ENCODE measurements around the gene ASB8.

Gene ASB8

DNA sequence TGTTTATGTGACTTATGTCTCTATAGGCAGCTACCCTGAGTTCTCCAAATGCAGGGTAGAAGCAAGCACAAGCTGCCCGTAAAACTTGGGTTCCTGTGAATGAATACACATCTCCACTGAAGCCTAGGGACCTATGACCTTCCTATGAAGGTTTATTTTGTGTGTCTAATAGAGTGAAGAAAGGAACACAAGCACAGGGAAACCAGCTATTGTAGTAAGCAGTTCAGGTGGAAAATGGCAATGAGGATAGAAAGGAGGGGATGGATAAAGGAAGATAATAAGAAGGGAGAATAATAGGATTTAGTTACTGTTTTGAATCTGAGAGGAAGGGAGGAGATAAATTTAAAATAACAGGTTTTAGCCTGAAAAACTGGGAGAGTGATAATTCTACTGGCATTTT, 35.8 kb downstream of the ASB8 start:
- Histone ChIP-seq H3K36me3 (ENCODE audit: low read length) (no peaks in the 10 kb centered on the region; the same call in 1 of the 2 replicates), H3K27me3 (ENCODE audit: low read length) (no peaks in the 10 kb centered on the region), H3K9me2 (replicated peaks; ENCODE audit: insufficient read depth, low read length) (no peaks in the 10 kb centered on the region), H3K27ac (ENCODE audit: low read depth, low read length) (no peak overlapping the region), H3F3A (ENCODE audit: insufficient read depth) (peaks cover 5% of the 10 kb centered on the region), H3K4me3 (ENCODE audit: insufficient read depth, low read length, poor library complexity, severe bottlenecking) (no peak overlapping the region), H3K79me2 (ENCODE audit: insufficient read depth, low read length) (peaks cover 21% of the 10 kb centered on the region), H3K9me3 (ENCODE audit: insufficient read depth, low read length) (no peaks in the 10 kb centered on the region), H3K9ac (ENCODE audit: low read length) (no peak overlapping the region), H4K20me1 (ENCODE audit: low read depth, low read length) (no peaks in the 10 kb centered on the region), H2AFZ (ENCODE audit: low read depth, low read length, severe bottlenecking) (no peak overlapping the region), H3K4me2 (ENCODE audit: low read depth, low read length, poor library complexity, severe bottlenecking) (no peak overlapping the region)
- TF ChIP-seq, protein P1, sequence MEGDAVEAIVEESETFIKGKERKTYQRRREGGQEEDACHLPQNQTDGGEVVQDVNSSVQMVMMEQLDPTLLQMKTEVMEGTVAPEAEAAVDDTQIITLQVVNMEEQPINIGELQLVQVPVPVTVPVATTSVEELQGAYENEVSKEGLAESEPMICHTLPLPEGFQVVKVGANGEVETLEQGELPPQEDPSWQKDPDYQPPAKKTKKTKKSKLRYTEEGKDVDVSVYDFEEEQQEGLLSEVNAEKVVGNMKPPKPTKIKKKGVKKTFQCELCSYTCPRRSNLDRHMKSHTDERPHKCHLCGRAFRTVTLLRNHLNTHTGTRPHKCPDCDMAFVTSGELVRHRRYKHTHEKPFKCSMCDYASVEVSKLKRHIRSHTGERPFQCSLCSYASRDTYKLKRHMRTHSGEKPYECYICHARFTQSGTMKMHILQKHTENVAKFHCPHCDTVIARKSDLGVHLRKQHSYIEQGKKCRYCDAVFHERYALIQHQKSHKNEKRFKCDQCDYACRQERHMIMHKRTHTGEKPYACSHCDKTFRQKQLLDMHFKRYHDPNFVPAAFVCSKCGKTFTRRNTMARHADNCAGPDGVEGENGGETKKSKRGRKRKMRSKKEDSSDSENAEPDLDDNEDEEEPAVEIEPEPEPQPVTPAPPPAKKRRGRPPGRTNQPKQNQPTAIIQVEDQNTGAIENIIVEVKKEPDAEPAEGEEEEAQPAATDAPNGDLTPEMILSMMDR (IDR thresholded peaks at IDR 0.05; ENCODE audit: insufficient read depth, low read length, poor library complexity, severe bottlenecking), result no peak
- no peak for TF ChIP-seq EZH2phosphoT487 (conservative IDR thresholded peaks at IDR 0.05; ENCODE audit: low read length)

DNA sequence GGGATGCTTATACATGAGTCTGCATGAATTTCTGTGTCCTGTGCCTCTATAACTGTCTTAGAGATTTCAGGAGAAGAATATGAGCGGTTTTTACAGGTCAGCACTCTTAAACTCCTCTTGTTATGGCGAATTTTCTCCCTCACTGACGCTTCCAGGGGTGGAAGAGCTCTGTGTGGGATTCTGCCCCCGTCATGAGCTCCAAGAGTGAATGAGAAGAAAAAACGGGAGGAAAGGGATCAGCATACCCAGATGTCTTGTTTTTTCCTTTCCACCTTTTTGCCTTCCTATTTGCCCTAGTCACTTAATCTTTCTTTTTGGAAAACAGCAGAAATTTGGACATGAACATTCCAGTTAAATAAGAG, 37.5 kb downstream of the ASB8 start:
- H3K9ac ChIP-seq (ENCODE audit: low read length), result peak overlapping the region; percentile 71
- TF ChIP-seq, protein P1 (IDR thresholded peaks at IDR 0.05; ENCODE audit: insufficient read depth, low read length, poor library complexity, severe bottlenecking), result no peak
- H3K4me2 ChIP-seq (ENCODE audit: low read depth, low read length, poor library complexity, severe bottlenecking), result peak overlapping the region; percentile 92
- peaks cover 5% of the 10 kb centered on the region for H3F3A ChIP-seq (ENCODE audit: insufficient read depth)
- no peaks in the 10 kb centered on the region for H3K27me3 ChIP-seq (ENCODE audit: low read length)
- no peaks in the 10 kb centered on the region for H3K9me2 ChIP-seq (replicated peaks; ENCODE audit: insufficient read depth, low read length)
- no peaks in the 10 kb centered on the region for H4K20me1 ChIP-seq (ENCODE audit: low read depth, low read length)
- H3K79me2 ChIP-seq (ENCODE audit: insufficient read depth, low read length), result peaks cover 21% of the 10 kb centered on the region
- peak overlapping the region; percentile 91 for H2AFZ ChIP-seq (ENCODE audit: low read depth, low read length, severe bottlenecking)
- no peaks in the 10 kb centered on the region; the same call in 1 of the 2 replicates for H3K36me3 ChIP-seq (ENCODE audit: low read length)
- H3K9me3 ChIP-seq (ENCODE audit: insufficient read depth, low read length), result no peaks in the 10 kb centered on the region
- H3K4me3 ChIP-seq (ENCODE audit: insufficient read depth, low read length, poor library complexity, severe bottlenecking), result peak overlapping the region; percentile 85
- 0 out of 2 replicates have a peak overlapping the region, but pooled peaks have one; percentile 2 for H3K27ac ChIP-seq (ENCODE audit: low read depth, low read length)

DNA sequence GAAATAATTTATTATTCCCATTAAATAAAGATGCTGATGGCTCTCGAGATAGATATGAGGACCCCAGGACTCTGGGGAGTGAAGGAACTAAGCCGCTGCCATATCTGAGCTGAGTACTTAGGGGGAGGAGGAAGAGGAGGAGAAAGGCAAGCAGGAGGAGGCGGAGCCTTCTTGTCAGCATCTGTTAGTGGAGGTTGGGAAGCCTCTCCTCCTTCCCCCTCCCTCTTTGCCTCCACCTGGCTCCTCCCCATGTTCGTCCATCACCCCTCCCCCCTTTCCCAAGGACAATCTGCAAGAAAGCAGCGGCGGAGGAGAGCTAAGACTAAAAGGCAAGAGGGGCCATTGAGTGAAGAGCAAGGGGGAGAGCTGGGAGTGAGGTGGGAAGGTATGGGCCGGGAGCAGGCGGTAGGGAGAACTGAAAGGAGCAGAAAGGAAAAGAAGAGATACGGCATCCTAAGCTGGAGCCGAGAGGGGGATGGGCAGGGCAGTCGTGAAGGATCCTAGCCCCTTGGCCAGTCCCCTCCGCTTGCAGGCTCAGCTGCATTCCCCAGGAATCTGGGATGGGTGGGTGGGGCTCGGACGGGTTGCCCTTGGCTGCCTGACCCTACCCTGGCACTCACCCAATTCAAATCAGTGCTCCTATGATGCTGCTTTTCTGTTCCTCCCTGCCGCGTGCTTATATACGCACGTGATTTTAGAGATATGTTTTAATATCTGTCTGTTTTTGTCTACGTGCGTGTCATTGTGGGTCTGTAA, 38.1 kb downstream of the ASB8 start, which contains the start of gene PFKM:
PFKM (plus strand) TSS at position 287 of the 756 bp plus-strand sequence. CDS start 3,411 bp downstream, outside the sequence.
- Histone ChIP-seq H3K4me2 (ENCODE audit: low read depth, low read length, poor library complexity, severe bottlenecking) (peak within 1 kb of the TSS; percentile 92), H3K36me3 (ENCODE audit: low read length) (no peaks in the 10 kb centered on the region; the same call in 1 of the 2 replicates), H3K79me2 (ENCODE audit: insufficient read depth, low read length) (peaks cover 21% of the 10 kb centered on the region), H4K20me1 (ENCODE audit: low read depth, low read length) (no peaks in the 10 kb centered on the region), H3F3A (ENCODE audit: insufficient read depth) (peaks cover 5% of the 10 kb centered on the region), H3K27me3 (ENCODE audit: low read length) (no peaks in the 10 kb centered on the region), H3K9me2 (replicated peaks; ENCODE audit: insufficient read depth, low read length) (no peaks in the 10 kb centered on the region), H3K27ac (ENCODE audit: low read depth, low read length) (peak within 1 kb of the TSS; percentile 2; the same call in 1 of the 2 replicates), H3K4me3 (ENCODE audit: insufficient read depth, low read length, poor library complexity, severe bottlenecking) (peak within 1 kb of the TSS; percentile 85), H3K9ac (ENCODE audit: low read length) (peak within 1 kb of the TSS; percentile 71), H2AFZ (ENCODE audit: low read depth, low read length, severe bottlenecking) (peak within 1 kb of the TSS; percentile 91), H3K9me3 (ENCODE audit: insufficient read depth, low read length) (no peaks in the 10 kb centered on the region)
- no peak for TF ChIP-seq EZH2phosphoT487 (conservative IDR thresholded peaks at IDR 0.05; ENCODE audit: low read length)
- TF ChIP-seq, protein P1 (IDR thresholded peaks at IDR 0.05; ENCODE audit: insufficient read depth, low read length, poor library complexity, severe bottlenecking), result no peak
